HUDEP-2 (cell line): ENCODE measurements around the gene NMNAT2.

Source experiments
- DNase-seq, 76 experiments: peaks; one replicate each; lab custom pipeline; 2025; ENCODE audit not compliant: unreplicated experiment in 76 of 76; lab: John Stamatoyannopoulos, UW

NMNAT2 gene

GRCh38 chr1:183319606-183320005 lies 98.6 kb downstream of the NMNAT2 start:
- no peak for DNase-seq

DNA sequence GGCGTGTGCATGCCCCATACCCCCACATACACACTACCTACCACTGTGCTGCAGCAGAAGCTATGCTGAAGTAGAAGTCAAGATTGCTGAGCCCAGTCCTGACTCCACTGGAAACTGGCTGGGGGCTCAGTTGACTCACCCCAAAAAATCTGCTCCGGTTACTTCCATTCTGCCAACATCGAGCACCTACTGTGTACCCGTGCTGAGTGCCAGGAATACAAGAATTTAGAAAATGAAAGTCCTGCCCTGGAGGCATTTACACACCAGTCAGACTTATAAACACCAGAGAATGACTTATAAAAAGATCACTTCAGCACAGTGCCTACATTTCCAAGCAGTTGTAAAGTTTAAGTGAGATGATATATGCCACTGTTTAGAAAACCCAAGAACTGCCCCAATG lies 99.1 kb downstream of the NMNAT2 start:
- no peak for DNase-seq

- no peak for DNase-seq
These were observed 99.7 kb downstream of the NMNAT2 start for GRCh38 chr1:183318433-183318832.

DNA sequence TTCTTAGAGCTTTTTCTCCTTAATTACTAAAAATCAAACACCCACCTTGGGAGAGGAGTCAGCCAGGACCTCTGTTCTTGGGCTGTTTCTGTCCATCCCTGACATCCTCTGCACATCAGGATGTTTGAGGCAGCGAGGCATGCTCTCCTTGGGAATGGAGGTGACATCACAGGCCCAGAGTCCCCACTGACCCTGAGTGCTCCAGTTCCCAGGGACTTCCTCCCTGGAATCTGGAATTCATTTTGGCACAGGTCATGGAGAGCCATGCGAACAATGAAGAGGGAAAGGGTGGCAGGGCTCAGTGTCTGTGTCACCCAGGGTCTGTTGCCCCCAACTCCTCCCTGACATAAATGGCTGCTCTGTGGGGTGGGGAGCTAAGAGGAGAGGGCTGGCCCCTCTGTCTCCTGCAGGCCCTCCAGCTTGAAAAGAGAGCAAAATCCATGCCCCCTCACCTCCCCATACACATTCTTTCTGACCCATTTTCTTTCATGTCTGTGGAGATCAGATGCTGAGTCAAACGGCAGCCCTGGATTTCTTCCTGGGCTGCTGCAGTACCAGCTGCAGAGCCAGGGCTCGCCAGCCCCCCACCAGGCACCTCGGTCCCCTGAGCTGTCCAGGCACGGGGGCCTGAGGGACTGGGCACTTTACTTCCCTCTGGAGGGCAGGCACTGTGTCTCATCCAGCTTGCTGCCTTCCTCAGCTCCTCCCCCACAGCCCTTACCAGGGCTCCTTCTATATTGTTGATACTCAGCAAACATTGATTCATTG lies 102.0 kb downstream of the NMNAT2 start:
- DNase-seq = no peak

- DNase-seq = no peak
These were observed 105.1 kb downstream of the NMNAT2 start for GRCh38 chr1:183313063-183313462.

DNA sequence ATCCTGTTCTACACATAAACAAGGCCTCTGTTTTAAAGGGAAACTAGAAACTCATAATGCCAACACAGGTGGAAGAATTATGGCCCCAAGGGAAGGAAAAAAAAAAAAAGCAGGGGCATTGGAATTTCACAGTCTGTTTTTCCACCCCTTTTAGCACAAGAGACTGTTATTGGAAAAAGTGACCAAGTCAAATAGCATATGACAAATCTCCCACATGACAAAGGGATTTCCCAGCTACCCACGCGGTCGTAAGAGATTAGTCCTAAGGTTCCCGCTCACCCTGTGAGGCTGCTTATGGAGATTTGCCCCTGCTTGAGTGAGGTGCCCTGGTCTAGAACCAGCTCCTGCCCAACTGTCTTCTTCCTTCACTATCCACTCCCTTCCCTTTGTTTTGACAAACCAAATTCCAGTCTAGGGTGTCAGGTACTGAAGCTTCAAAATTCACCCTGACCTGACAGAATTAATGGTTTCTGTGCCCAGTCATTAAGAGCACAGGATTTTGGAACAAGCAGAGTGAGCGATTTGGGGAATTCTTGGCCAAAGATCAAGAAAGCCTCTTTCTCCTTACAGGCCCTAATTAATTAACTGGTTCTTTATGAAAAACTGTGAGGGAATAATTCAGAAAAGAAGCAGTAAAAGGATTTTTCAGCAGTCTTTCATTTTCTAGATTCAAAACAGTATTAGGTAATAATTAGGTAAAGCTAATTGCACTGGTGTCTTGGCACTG lies 107.3 kb downstream of the NMNAT2 start:
- no peak for DNase-seq

DNA sequence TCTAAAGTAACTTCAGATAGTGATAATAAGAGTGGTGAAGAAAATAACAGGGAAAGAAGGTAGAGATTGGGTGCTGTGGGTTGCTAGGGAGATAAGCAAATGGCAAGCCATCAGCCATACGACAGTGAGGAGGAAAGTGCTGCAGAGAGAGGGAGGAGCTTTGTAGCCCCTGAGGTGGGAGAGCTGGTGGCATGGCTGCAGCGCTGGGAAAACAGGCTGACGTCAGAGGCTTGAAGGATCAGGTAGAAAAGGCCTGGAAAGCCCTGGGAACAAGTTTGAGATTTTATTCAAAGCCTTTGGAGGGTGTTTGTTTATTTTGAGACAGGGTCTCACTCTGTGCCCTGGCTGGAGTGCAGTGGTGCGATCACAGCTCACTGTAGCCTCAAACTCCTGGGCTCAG lies 109.5 kb downstream of the NMNAT2 start:
- no peak for DNase-seq

DNA sequence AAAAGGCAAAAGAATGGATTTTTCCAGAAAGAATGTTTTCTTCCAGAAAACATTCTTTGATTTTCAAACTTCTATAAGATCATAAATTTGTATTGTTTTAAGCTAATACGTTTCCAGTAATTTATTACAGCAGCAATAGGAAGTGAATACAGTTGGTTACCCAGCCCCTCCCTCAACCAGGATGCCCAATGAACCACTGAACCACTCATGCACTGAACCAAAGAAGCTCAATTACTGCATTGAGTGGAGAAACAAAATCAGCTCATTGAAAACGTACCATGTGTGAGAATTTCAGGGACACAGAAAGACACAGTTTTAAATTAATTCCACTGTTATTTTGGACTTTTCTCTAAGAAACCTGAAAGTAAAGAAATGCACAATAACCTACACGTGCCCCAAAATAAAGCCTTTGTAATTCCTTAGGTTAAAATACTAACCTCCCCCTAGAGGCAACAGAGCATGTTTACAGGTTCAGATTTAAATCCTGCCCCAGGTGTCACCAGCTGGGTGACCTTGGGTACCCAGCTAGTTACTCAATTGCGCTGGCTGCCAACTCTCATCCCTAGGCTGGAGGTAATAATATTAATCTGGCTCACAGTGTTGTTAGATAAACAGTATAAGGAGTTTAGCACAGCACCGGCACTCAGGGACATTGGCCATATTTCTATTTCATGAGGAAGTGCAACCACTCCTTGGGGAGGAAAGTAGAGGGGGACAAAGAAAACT lies 111.7 kb downstream of the NMNAT2 start:
- DNase-seq = no peak

GRCh38 chr1:183304440-183305107 lies 113.6 kb downstream of the NMNAT2 start:
- DNase-seq = no peak

DNA sequence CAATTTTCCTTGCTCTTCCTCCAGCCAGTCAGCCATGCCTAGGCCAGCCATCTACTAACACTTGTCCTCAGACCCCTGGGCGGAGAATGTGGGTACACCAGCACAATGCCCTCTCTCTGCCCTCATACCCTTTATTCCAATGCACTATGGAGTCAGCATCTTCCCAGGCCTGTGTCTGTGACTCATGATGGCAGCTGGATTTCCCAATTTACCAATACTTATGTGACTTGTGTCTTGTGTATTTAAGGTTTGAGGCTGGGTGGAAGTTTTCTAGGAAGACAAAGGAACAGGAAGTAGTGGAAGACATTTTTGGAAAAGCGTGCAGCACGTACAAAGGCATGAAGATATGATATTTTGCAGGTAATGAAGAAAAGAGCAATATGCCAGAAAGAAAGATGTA lies 114.3 kb downstream of the NMNAT2 start:
- no peak for DNase-seq

GRCh38 chr1:183303323-183303645 lies 114.9 kb downstream of the NMNAT2 start:
- no peak for DNase-seq

DNA sequence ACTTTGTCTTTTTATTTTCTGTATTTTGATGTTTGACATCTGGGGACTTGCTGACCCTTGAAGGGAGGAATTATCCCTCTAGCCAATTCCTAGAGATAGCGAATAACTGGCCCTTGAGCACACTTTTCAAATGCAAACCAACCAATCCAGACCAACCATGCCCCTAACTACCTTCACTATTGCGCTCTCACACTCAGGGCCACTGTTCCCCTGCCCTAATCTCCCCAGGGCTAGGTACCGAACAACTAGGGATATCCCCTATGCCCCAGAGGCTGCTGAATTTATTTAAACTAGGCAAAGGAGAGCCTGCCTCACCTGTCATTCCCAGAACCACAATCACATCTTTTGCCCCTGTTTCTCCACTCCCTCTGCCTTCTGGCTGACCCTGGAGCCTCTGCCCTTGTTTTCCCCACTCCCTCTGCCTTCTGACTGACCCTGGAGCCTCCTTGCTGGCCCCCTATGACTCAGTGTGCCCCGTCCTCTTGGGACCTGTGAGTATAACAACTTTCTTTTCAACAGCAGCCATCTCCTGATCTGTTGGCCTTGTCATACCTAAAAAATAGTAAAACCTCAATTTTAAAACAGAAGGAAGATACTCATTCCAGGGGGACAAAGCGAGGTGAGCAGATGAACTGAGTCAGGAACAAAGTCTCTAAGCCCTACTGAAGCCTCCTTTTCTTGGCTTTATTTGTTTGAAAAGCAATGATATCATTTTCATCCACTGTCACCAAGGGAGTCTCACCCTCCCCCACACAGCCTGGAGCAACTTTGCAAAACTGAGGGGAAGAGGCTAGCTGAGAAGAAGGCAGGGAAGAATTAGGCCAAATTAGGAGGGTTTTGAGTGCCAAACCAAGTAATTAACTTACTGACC lies 115.5 kb downstream of the NMNAT2 start:
- no peak for DNase-seq

DNA sequence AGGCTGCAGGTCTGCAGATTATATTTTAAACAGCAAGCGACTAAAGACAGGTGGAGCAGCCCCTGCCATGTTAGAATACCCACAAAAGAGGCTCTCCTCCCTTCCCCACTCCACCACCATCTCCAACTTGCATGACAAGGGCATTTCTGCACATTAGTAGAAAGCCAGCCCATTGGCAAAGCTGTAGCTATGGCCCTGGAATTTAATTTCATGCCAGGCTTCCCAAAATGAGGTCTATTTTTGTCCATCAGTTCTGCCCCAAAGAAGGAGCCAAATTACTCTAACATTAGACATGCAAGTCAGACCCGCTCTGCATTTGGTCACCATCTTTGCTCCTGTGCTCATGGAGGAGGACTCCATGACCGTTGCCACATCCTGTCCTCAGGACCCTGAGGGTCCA lies 116.9 kb downstream of the NMNAT2 start:
- DNase-seq = no peak

GRCh38 chr1:183300828-183301227 lies 117.4 kb downstream of the NMNAT2 start:
- DNase-seq = no peak

- DNase-seq = no peak
These were observed 117.8 kb downstream of the NMNAT2 start for GRCh38 chr1:183300395-183300794.

- DNase-seq = no peak
These were observed 121.4 kb downstream of the NMNAT2 start for GRCh38 chr1:183296782-183297181.

GRCh38 chr1:183295521-183295920 lies 122.7 kb downstream of the NMNAT2 start:
- DNase-seq = no peak

DNA sequence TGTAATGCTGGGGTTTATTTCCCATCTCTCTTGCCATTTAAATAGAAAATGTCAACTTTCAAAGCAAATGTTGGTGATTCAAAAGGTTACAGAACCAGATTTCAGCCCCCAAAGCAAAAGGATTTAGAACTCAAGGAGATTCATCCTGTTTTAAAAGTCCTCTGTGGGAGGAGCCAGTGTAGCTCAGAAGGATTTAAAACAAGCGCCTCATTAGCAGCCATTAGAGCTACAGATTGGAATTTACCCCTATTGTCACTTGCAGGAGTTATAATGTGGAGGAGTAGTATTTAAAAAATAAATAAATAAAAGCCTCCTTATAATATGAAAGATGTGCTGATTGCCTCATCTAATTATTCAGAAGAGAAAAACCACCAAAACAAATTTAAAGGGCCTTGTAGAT lies 124.3 kb downstream of the NMNAT2 start:
- no peak for DNase-seq

GRCh38 chr1:183293241-183293640 lies 124.9 kb downstream of the NMNAT2 start:
- no peak for DNase-seq

- no peak for DNase-seq
These were observed 126.2 kb downstream of the NMNAT2 start for GRCh38 chr1:183291802-183292514.
